ENCODE measurements around the gene GLUD1.

GLUD1 gene

GRCh38 chr10:87054373-87055295 is 40.0 kb downstream of the GLUD1 start:
- Histone ChIP-seq H3K4me1 (ENCODE audit: control insufficient read depth, low read length) (no peaks in the 10 kb centered on the region), H3K27ac (ENCODE audit: low read depth, low read length) (no peak overlapping the region), H3K4me2 (ENCODE audit: low read length) (no peak overlapping the region), H3K79me2 (ENCODE audit: control insufficient read depth, low read length) (no peaks in the 10 kb centered on the region), H3K27me3 (ENCODE audit: control insufficient read depth, low read length) (no peaks in the 10 kb centered on the region), H3K9me2 (replicated peaks; ENCODE audit: control insufficient read depth, low read length) (no peaks in the 10 kb centered on the region), H3K4me3 (ENCODE audit: low read length) (no peak overlapping the region), H3K9me3 (ENCODE audit: control insufficient read depth, insufficient read depth, low read length) (no peaks in the 10 kb centered on the region), H3K36me3 (ENCODE audit: control insufficient read depth, low read length) (peaks cover 74% of the 10 kb centered on the region), H3F3A (ENCODE audit: control insufficient read depth, insufficient read depth) (no peaks in the 10 kb centered on the region), H4K20me1 (ENCODE audit: control insufficient read depth, insufficient read depth, low read depth, low read length) (no peaks in the 10 kb centered on the region)
- TF ChIP-seq EZH2phosphoT487 (IDR thresholded peaks at IDR 0.05; ENCODE audit: borderline replicate concordance, low read length) (no peak), CTCF (IDR thresholded peaks at IDR 0.05; ENCODE audit: low read depth, low read length, poor library complexity, severe bottlenecking) (no peak)

- Histone ChIP-seq H3K27ac (ENCODE audit: low read depth, low read length) (no peak overlapping the region), H3K9me2 (replicated peaks; ENCODE audit: control insufficient read depth, low read length) (no peaks in the 10 kb centered on the region), H3K27me3 (ENCODE audit: control insufficient read depth, low read length) (no peaks in the 10 kb centered on the region), H3K4me3 (ENCODE audit: low read length) (no peak overlapping the region), H3F3A (ENCODE audit: control insufficient read depth, insufficient read depth) (no peaks in the 10 kb centered on the region), H3K79me2 (ENCODE audit: control insufficient read depth, low read length) (no peaks in the 10 kb centered on the region), H3K4me1 (ENCODE audit: control insufficient read depth, low read length) (no peaks in the 10 kb centered on the region), H4K20me1 (ENCODE audit: control insufficient read depth, insufficient read depth, low read depth, low read length) (no peaks in the 10 kb centered on the region), H3K36me3 (ENCODE audit: control insufficient read depth, low read length) (peaks cover 72% of the 10 kb centered on the region), H3K9me3 (ENCODE audit: control insufficient read depth, insufficient read depth, low read length) (no peaks in the 10 kb centered on the region), H3K4me2 (ENCODE audit: low read length) (no peak overlapping the region)
- TF ChIP-seq CTCF (IDR thresholded peaks at IDR 0.05; ENCODE audit: low read depth, low read length, poor library complexity, severe bottlenecking): no peak
- TF ChIP-seq EZH2phosphoT487 (IDR thresholded peaks at IDR 0.05; ENCODE audit: borderline replicate concordance, low read length): no peak
Observed at GRCh38 chr10:87053577-87054181, 41.0 kb downstream of the GLUD1 start.

GRCh38 chr10:87053111-87053510 is 41.5 kb downstream of the GLUD1 start:
- H3K27me3 ChIP-seq (ENCODE audit: control insufficient read depth, low read length): no peaks in the 10 kb centered on the region
- no peaks in the 10 kb centered on the region for H3K4me1 ChIP-seq (ENCODE audit: control insufficient read depth, low read length)
- no peak overlapping the region for H3K4me2 ChIP-seq (ENCODE audit: low read length)
- no peak for TF ChIP-seq EZH2phosphoT487 (IDR thresholded peaks at IDR 0.05; ENCODE audit: borderline replicate concordance, low read length)
- no peaks in the 10 kb centered on the region for H4K20me1 ChIP-seq (ENCODE audit: control insufficient read depth, insufficient read depth, low read depth, low read length)
- no peaks in the 10 kb centered on the region for H3F3A ChIP-seq (ENCODE audit: control insufficient read depth, insufficient read depth)
- H3K4me3 ChIP-seq (ENCODE audit: low read length): no peak overlapping the region
- H3K36me3 ChIP-seq (ENCODE audit: control insufficient read depth, low read length): peaks cover 67% of the 10 kb centered on the region
- H3K9me3 ChIP-seq (ENCODE audit: control insufficient read depth, insufficient read depth, low read length): no peaks in the 10 kb centered on the region
- no peak overlapping the region for H3K27ac ChIP-seq (ENCODE audit: low read depth, low read length)
- no peaks in the 10 kb centered on the region for H3K79me2 ChIP-seq (ENCODE audit: control insufficient read depth, low read length)
- no peaks in the 10 kb centered on the region for H3K9me2 ChIP-seq (replicated peaks; ENCODE audit: control insufficient read depth, low read length)

GRCh38 chr10:87045434-87045938 is 49.2 kb downstream of the GLUD1 start:
- Histone ChIP-seq H3K27me3 (ENCODE audit: control insufficient read depth, low read length) (no peaks in the 10 kb centered on the region), H3K4me2 (ENCODE audit: low read length) (no peak overlapping the region), H3K79me2 (ENCODE audit: control insufficient read depth, low read length) (no peaks in the 10 kb centered on the region)

More at GRCh38 chr10:87045434-87045938, 49.2 kb downstream of the GLUD1 start:
- Histone ChIP-seq H3K4me1 (ENCODE audit: control insufficient read depth, low read length) (no peaks in the 10 kb centered on the region), H3K4me3 (ENCODE audit: low read length) (no peak overlapping the region), H4K20me1 (ENCODE audit: control insufficient read depth, insufficient read depth, low read depth, low read length) (no peaks in the 10 kb centered on the region), H3K9me2 (replicated peaks; ENCODE audit: control insufficient read depth, low read length) (no peaks in the 10 kb centered on the region), H3K36me3 (ENCODE audit: control insufficient read depth, low read length) (peaks cover 23% of the 10 kb centered on the region), H3F3A (ENCODE audit: control insufficient read depth, insufficient read depth) (no peaks in the 10 kb centered on the region), H3K9me3 (ENCODE audit: control insufficient read depth, insufficient read depth, low read length) (no peaks in the 10 kb centered on the region), H3K27ac (ENCODE audit: low read depth, low read length) (no peak overlapping the region)
- TF ChIP-seq EZH2phosphoT487 (IDR thresholded peaks at IDR 0.05; ENCODE audit: borderline replicate concordance, low read length) (no peak), CTCF (IDR thresholded peaks at IDR 0.05; ENCODE audit: low read depth, low read length, poor library complexity, severe bottlenecking) (no peak)
